DND-41 (cell line): ENCODE results near the gene VSTM5.

Source experiments
- ATAC-seq: fragments of 200-7000 bp; cut with Tn5 transposase; 3 replicates; pipeline ENCODE4 v1.9.1; 2021; ENCODE audit warnings: low read depth; ENCODE audit not compliant: insufficient read depth
- DNase-seq: peaks from one replicate; pipeline ENCODE4 v3.0.0-alpha.2; 2020
- H2AFZ ChIP-seq: 2 replicates; pipeline ENCODE4 v1.6.0; 2012; ENCODE audit warnings: low read depth, low read length
- H3K27ac ChIP-seq: 2 replicates; pipeline ENCODE4 v1.5.1; 2012; ENCODE audit warnings: low read length, inconsistent platforms
- H3K27me3 ChIP-seq: fragments of 200-600 bp; sonication (generic); 2 replicates; pipeline ENCODE4 v1.6.0; 2012; ENCODE audit warnings: low read length, mild to moderate bottlenecking, inconsistent platforms; ENCODE audit not compliant: insufficient read depth, poor library complexity
- H3K36me3 ChIP-seq: 2 replicates; pipeline ENCODE4 v1.5.1; 2012; ENCODE audit warnings: low read length, inconsistent platforms; ENCODE audit not compliant: insufficient read depth
- H3K4me1 ChIP-seq: 2 replicates; pipeline ENCODE4 v1.5.1; 2012; ENCODE audit warnings: mild to moderate bottlenecking, low read length; ENCODE audit not compliant: insufficient read depth
- H3K4me2 ChIP-seq: 2 replicates; pipeline ENCODE4 v1.6.0; 2012; ENCODE audit warnings: mild to moderate bottlenecking, moderate library complexity, low read length, inconsistent platforms; ENCODE audit not compliant: insufficient read depth
- H3K4me3 ChIP-seq, 2 experiments: fragments of 200-600 bp in 1 of 2; shearing (Covaris generic) in 1 of 2; 2 replicates each; pipeline ENCODE4 v1.5.1; 2012 to 2016; ENCODE audit warnings: inconsistent platforms in 2 of 2, low read length in 2 of 2, mild to moderate bottlenecking in 2 of 2, low read depth in 1 of 2, moderate library complexity in 1 of 2
- H3K79me2 ChIP-seq: 2 replicates; pipeline ENCODE4 v1.6.0; 2012; ENCODE audit warnings: low read length, inconsistent platforms; ENCODE audit not compliant: insufficient read depth
- H3K9ac ChIP-seq: 2 replicates; pipeline ENCODE4 v1.6.0; 2012; ENCODE audit warnings: low read depth, mild to moderate bottlenecking, inconsistent platforms, low read length, moderate library complexity
- H3K9me3 ChIP-seq: 2 replicates; pipeline ENCODE4 v1.5.1; 2012; ENCODE audit warnings: low read length, moderate library complexity, mild to moderate bottlenecking, inconsistent platforms; ENCODE audit not compliant: insufficient read depth, severe bottlenecking
- H4K20me1 ChIP-seq: 2 replicates; pipeline ENCODE4 v1.6.0; 2012; ENCODE audit warnings: low read length; ENCODE audit not compliant: insufficient read depth
- EZH2 ChIP-seq: IDR thresholded peaks from 3 replicates; pipeline ENCODE4 v1.6.1; 2012; ENCODE audit warnings: borderline replicate concordance, low read depth, mild to moderate bottlenecking, moderate library complexity, low read length, inconsistent platforms; ENCODE audit not compliant: severe bottlenecking
- TF ChIP-seq, protein P1 (sequence below): IDR thresholded peaks from 2 replicates; pipeline ENCODE4 v1.5.1; 2012; ENCODE audit warnings: borderline replicate concordance, low read length, moderate library complexity, mild to moderate bottlenecking; ENCODE audit not compliant: poor library complexity, severe bottlenecking; ENCODE audit errors: extremely low read depth

Gene VSTM5

DNA sequence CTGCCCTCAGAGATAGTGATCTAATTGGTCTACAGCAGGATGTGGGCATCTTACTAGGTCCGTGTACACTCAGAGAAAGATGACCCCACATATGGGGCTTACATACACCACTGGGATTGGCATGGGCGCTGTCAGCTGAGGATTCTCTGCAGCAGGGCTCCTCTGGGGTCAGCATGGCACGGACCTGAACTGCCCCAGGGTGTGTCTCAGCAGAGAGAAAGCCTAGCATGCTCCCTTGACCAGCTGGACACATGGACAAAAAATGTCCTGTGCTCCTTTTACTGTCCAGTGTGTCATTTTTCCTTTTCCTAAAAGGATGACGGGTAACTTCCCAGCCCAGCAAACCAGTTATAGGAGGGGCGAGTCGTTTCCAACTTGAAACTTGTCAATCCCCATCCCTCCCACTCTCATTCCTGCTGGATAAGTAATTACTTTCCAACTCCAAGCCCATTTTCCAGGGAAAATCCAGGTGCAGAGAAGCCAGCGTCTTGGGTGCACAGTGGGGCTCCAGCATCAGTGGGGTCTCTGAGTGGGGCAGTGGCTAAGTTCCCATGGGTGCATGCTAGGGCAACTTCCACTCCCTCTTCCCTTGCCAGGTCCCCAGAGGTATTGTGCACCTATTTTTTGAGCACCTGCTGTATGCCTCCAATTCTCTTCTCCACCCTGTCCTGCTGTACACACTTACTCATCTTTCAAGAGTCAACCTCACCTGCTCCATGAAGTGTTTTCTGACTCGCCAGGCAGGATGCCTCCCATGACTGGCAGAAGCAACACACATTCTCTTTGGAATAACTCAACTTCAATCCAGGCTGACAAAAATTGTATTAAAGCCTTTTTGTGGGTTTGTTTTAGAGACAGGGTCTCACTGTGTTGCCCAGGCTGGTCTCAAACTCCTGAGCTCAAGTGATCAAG lies 5.0 kb downstream of the VSTM5 start:
- TF ChIP-seq EZH2, result no peak
- TF ChIP-seq, protein P1, sequence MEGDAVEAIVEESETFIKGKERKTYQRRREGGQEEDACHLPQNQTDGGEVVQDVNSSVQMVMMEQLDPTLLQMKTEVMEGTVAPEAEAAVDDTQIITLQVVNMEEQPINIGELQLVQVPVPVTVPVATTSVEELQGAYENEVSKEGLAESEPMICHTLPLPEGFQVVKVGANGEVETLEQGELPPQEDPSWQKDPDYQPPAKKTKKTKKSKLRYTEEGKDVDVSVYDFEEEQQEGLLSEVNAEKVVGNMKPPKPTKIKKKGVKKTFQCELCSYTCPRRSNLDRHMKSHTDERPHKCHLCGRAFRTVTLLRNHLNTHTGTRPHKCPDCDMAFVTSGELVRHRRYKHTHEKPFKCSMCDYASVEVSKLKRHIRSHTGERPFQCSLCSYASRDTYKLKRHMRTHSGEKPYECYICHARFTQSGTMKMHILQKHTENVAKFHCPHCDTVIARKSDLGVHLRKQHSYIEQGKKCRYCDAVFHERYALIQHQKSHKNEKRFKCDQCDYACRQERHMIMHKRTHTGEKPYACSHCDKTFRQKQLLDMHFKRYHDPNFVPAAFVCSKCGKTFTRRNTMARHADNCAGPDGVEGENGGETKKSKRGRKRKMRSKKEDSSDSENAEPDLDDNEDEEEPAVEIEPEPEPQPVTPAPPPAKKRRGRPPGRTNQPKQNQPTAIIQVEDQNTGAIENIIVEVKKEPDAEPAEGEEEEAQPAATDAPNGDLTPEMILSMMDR, result no peak
- no peak for ATAC-seq
- Histone ChIP-seq H3K4me1 (no peaks in the 10 kb centered on the region), H4K20me1 (no peaks in the 10 kb centered on the region), H3K79me2 (no peaks in the 10 kb centered on the region), H3K27ac (no peak overlapping the region), H3K9ac (no peak overlapping the region), H3K4me2 (no peak overlapping the region), H3K36me3 (no peaks in the 10 kb centered on the region), H3K9me3 (no peaks in the 10 kb centered on the region), H3K27me3 (no peaks in the 10 kb centered on the region), H2AFZ (no peak overlapping the region), H3K4me3 (no peak overlapping the region)
- no peak for DNase-seq

DNA sequence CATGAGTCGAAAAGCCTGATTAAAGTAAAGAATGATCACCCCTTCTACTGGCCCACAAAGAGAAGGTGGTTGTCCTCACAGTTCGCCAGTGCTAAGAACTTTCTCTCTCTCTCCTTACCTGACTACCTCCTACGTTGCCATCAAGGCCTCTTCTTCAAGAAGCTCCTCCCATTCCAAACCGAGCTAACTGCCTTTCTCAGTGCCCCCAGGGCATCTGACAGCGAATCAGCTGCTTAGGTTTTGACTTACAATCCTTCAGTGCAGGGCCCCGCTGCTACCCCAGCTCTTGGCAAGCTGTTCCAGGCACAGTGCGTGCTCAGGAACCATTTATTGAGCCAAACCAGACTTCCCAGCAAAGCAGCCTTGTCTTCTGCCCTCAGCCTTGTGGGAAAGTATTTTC lies 5.8 kb downstream of the VSTM5 start:
- Histone ChIP-seq H2AFZ (no peak overlapping the region), H3K9ac (no peak overlapping the region), H3K4me1 (no peaks in the 10 kb centered on the region), H3K36me3 (no peaks in the 10 kb centered on the region), H3K9me3 (no peaks in the 10 kb centered on the region), H3K79me2 (no peaks in the 10 kb centered on the region), H3K27ac (no peak overlapping the region), H3K27me3 (no peaks in the 10 kb centered on the region), H4K20me1 (no peaks in the 10 kb centered on the region), H3K4me3 (no peak overlapping the region), H3K4me2 (no peak overlapping the region)
- TF ChIP-seq, protein P1, result no peak
- TF ChIP-seq EZH2, result no peak
- ATAC-seq (no peak), DNase-seq (no peak)

GRCh38 chr11:93843906-93844305 lies 6.5 kb downstream of the VSTM5 start:
- TF ChIP-seq, protein P1, result no peak
- TF ChIP-seq EZH2, result no peak
- ATAC-seq (no peak), DNase-seq (no peak)
- no peaks in the 10 kb centered on the region for H4K20me1 ChIP-seq
- no peak overlapping the region for H2AFZ ChIP-seq
- H3K27ac ChIP-seq, result no peak overlapping the region
- H3K4me1 ChIP-seq, result no peaks in the 10 kb centered on the region
- no peak overlapping the region for H3K4me3 ChIP-seq
- H3K9me3 ChIP-seq, result no peaks in the 10 kb centered on the region
- H3K27me3 ChIP-seq, result no peaks in the 10 kb centered on the region
- no peak overlapping the region for H3K4me2 ChIP-seq
- no peak overlapping the region for H3K9ac ChIP-seq
- H3K79me2 ChIP-seq, result no peaks in the 10 kb centered on the region
- H3K36me3 ChIP-seq, result no peaks in the 10 kb centered on the region
